Measurements from ENCODE around the gene EFEMP1.

Gene EFEMP1

DNA sequence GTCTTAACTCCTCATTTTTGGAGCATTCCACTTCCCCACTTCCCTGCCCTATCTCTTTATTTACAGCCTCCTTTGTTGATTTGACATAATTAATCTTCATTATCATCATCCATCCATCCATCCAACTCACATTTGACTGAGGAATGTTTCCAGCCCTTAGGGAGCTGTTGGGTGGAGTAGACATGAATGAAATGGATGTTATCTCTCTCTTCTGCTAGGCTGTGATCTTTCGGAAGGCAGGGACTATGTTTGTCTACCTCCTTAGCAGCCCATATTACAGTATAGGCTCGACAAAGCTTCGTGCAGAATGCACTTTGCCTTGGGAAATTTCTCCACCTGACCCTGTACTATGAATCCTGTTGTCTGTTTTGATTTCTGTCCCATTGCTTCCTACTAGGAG lies 7.7 kb upstream of the EFEMP1 start:
- H3K4me2 ChIP-seq (ENCODE audit: low read length): no peak overlapping the region
- no peak overlapping the region for H3K4me3 ChIP-seq (ENCODE audit: low read length)
- no peaks in the 10 kb centered on the region for H3K4me1 ChIP-seq (ENCODE audit: control insufficient read depth, insufficient read depth, low read length)
- H3K9ac ChIP-seq (ENCODE audit: low read depth, low read length): no peak overlapping the region
- H3K9me3 ChIP-seq (replicated peaks; ENCODE audit: low read length): no peaks in the 10 kb centered on the region
- no peaks in the 10 kb centered on the region for H3K36me3 ChIP-seq (ENCODE audit: insufficient read depth, low read length)
- H3K27me3 ChIP-seq (ENCODE audit: control insufficient read depth, insufficient read depth, low read length): peaks cover under 1% of the 10 kb centered on the region

DNA sequence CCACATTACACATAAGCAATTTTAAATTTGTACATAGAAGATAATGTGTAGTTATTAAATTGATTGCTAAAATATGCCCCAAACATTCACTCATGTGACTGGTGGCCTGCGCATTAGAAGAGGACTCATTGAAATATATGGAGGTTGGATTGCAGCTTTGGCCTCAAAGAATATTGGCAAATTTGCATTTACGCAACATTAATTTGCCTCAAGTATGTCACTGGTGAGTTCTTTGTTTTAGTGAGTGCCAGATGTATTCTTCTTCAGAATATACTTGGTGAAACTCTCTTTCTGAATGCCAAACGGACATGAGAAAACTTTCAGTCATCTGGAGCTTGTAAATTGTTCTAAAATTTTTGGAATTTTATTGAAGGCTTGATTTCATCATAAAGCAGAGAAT lies 5.9 kb upstream of the EFEMP1 start:
- Histone ChIP-seq H3K9ac (ENCODE audit: low read depth, low read length) (no peak overlapping the region), H3K36me3 (ENCODE audit: insufficient read depth, low read length) (no peaks in the 10 kb centered on the region), H3K4me3 (ENCODE audit: low read length) (no peak overlapping the region), H3K27me3 (ENCODE audit: control insufficient read depth, insufficient read depth, low read length) (peaks cover 4% of the 10 kb centered on the region), H3K4me1 (ENCODE audit: control insufficient read depth, insufficient read depth, low read length) (no peaks in the 10 kb centered on the region), H3K9me3 (replicated peaks; ENCODE audit: low read length) (no peaks in the 10 kb centered on the region), H3K4me2 (ENCODE audit: low read length) (no peak overlapping the region)

DNA sequence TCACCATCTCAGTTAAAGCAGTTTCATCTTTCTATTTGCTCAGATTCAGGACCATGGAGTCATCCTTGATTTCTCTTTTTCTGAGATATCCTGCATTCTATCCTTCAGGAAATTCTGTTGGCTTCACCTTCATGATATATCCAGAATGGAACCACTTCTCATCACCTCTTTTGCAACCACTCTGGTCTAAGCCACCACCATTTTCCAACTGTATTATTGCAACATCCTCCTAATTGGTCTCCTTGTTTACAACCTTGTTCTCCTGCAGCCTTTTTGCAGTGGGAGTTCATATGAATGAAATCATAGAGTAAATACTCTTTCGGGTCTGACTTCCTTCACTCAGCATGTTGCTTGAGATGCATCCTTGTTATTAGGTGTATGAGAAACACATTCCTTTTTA lies 3.4 kb upstream of the EFEMP1 start:
- no peaks in the 10 kb centered on the region for H3K36me3 ChIP-seq (ENCODE audit: insufficient read depth, low read length)

DNA sequence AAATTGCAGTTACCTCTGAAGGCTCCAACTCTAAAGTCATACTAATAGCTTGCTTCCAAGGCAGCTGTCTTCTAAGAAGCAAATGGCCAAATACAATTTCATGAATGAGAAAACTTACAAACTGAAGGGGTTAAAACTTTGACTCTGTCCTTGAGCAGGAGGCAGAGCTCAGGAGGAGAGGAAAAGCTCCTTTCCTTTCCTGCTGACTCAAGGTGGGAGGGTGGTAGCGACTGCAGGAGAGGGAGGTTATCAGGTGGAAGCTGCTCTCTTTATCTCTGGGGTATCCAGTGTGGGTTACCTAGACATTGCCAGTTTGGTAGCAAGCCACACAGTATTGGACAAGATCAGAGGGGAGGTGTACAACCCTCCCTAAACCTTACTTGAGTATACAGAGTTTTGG lies 2.7 kb upstream of the EFEMP1 start:
- no peaks in the 10 kb centered on the region for H3K36me3 ChIP-seq (ENCODE audit: insufficient read depth, low read length)
- peaks cover 18% of the 10 kb centered on the region for H3K4me1 ChIP-seq (ENCODE audit: control insufficient read depth, insufficient read depth, low read length)
- no peak overlapping the region for H3K4me3 ChIP-seq (ENCODE audit: low read length)
- no peaks in the 10 kb centered on the region for H3K9me3 ChIP-seq (replicated peaks; ENCODE audit: low read length)
- H3K9ac ChIP-seq (ENCODE audit: low read depth, low read length): no peak overlapping the region
- H3K27me3 ChIP-seq (ENCODE audit: control insufficient read depth, insufficient read depth, low read length): peaks cover 4% of the 10 kb centered on the region
- no peak overlapping the region for H3K4me2 ChIP-seq (ENCODE audit: low read length)

More for the DNA sequence above, 3.4 kb upstream of the EFEMP1 start:
- H3K9me3 ChIP-seq (replicated peaks; ENCODE audit: low read length): no peaks in the 10 kb centered on the region
- no peak overlapping the region for H3K4me2 ChIP-seq (ENCODE audit: low read length)
- no peak overlapping the region for H3K9ac ChIP-seq (ENCODE audit: low read depth, low read length)
- no peak overlapping the region for H3K4me3 ChIP-seq (ENCODE audit: low read length)
- peaks cover 4% of the 10 kb centered on the region for H3K27me3 ChIP-seq (ENCODE audit: control insufficient read depth, insufficient read depth, low read length)
- H3K4me1 ChIP-seq (ENCODE audit: control insufficient read depth, insufficient read depth, low read length): peaks cover 12% of the 10 kb centered on the region

DNA sequence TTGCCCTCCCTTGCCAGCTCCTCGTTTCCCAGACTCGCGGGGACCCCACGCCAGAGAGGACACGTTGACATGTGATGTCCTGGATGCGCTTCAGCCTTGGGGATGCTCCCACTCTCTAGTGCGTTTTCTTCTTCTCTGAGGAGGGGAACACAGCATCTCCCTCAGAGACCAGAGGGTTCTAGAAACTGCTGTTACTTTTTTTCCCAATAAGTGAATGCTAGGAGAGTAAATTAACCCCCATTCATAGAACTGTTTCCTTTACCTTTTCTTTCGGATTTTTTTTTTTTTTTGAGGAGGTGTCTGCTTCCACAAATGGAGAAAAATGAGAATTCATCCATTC lies 370 bp upstream of the EFEMP1 start:
- Histone ChIP-seq H3K27me3 (ENCODE audit: control insufficient read depth, insufficient read depth, low read length) (peaks cover 4% of the 10 kb centered on the region), H3K9ac (ENCODE audit: low read depth, low read length) (peak overlapping the region; percentile 84), H3K4me1 (ENCODE audit: control insufficient read depth, insufficient read depth, low read length) (peaks cover 18% of the 10 kb centered on the region), H3K4me3 (ENCODE audit: low read length) (peak overlapping the region; percentile 94), H3K4me2 (ENCODE audit: low read length) (peak overlapping the region; percentile 98), H3K9me3 (replicated peaks; ENCODE audit: low read length) (no peaks in the 10 kb centered on the region), H3K36me3 (ENCODE audit: insufficient read depth, low read length) (peaks cover 4% of the 10 kb centered on the region)

DNA sequence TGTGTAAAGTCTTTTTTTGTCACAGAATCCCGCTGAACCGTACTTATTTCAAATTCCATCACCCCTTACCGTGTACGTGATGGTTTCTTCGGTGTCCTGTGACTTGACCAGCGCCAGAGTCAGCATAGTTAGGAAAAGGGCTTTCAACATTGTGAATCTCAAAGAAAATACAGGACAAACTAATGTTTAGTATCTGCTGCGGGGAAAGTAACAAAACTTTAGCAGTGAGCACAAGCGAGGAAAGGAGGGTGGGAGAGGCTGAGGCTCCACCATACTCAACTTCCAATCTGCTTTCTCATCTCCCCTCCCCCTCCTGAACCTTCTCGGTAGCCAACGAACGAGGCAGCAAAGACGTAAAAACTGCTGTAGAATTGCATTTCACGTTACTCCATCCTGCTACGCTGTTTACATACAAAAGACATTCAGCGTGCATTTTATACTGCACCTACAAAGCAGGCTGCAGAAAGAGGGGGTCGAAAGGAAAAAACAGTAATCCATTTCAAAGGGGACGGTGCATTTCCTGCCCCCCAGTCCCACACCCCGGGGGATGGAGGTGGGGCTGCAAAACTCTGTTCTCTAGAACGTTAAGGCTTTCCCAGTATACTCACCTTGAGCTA lies 1.2 kb downstream of the EFEMP1 start:
- peaks cover 4% of the 10 kb centered on the region for H3K27me3 ChIP-seq (ENCODE audit: control insufficient read depth, insufficient read depth, low read length)
- peaks cover 18% of the 10 kb centered on the region for H3K4me1 ChIP-seq (ENCODE audit: control insufficient read depth, insufficient read depth, low read length)
- peaks cover 4% of the 10 kb centered on the region for H3K36me3 ChIP-seq (ENCODE audit: insufficient read depth, low read length)
- no peaks in the 10 kb centered on the region for H3K9me3 ChIP-seq (replicated peaks; ENCODE audit: low read length)
- H3K9ac ChIP-seq (ENCODE audit: low read depth, low read length): peak overlapping the region; percentile 84
- peak overlapping the region; percentile 94 for H3K4me3 ChIP-seq (ENCODE audit: low read length)
- H3K4me2 ChIP-seq (ENCODE audit: low read length): peak overlapping the region; percentile 98

DNA sequence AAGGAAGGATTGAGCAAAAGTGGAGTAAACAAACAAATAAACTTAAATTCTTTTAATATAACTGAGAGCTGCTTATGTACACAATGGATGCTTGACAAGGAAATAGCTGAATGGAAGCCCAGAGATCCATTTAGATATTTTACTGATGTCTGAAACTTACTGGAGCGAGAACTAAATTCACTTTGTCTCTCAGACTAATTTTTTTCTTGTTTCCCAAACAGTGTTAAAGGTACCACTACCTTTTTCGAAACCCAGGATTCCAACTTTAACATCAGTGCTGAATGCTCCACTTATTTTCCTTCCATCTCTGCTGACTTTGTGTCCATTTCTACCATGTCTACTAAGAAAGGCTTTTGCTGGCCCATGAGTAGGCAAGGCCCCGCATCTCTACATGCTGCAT lies 4.0 kb downstream of the EFEMP1 start:
- no peaks in the 10 kb centered on the region for H3K9me3 ChIP-seq (replicated peaks; ENCODE audit: low read length)
- no peak overlapping the region for H3K4me2 ChIP-seq (ENCODE audit: low read length)
- no peaks in the 10 kb centered on the region for H3K27me3 ChIP-seq (ENCODE audit: control insufficient read depth, insufficient read depth, low read length)
- no peak overlapping the region for H3K9ac ChIP-seq (ENCODE audit: low read depth, low read length)
- peaks cover 9% of the 10 kb centered on the region for H3K36me3 ChIP-seq (ENCODE audit: insufficient read depth, low read length)
- peaks cover 27% of the 10 kb centered on the region for H3K4me1 ChIP-seq (ENCODE audit: control insufficient read depth, insufficient read depth, low read length)
- no peak overlapping the region for H3K4me3 ChIP-seq (ENCODE audit: low read length)

DNA sequence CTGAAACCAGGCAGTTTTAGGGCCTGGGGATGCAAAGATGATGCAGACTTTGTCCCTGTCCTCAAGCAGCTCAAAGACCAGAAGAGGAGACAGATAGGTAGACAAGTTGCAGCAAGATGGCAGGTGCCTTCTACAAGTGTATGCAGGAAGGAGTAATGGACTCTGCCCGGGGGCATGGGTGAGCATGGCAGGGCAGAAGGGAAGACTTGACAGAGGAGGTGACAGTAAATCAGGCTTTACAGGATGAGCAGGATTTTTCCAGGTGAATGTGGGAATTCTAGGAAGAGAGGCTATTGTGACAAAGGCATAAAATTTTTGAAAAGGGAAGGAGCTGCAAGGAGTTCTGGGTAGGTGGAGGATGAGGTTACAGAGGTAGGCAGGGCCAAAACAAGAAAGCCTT lies 4.7 kb downstream of the EFEMP1 start:
- H3K36me3 ChIP-seq (ENCODE audit: insufficient read depth, low read length): peaks cover 13% of the 10 kb centered on the region
- H3K27me3 ChIP-seq (ENCODE audit: control insufficient read depth, insufficient read depth, low read length): no peaks in the 10 kb centered on the region
- no peak overlapping the region for H3K9ac ChIP-seq (ENCODE audit: low read depth, low read length)
- H3K4me1 ChIP-seq (ENCODE audit: control insufficient read depth, insufficient read depth, low read length): peaks cover 23% of the 10 kb centered on the region
- no peak overlapping the region for H3K4me2 ChIP-seq (ENCODE audit: low read length)
- no peaks in the 10 kb centered on the region for H3K9me3 ChIP-seq (replicated peaks; ENCODE audit: low read length)
- H3K4me3 ChIP-seq (ENCODE audit: low read length): no peak overlapping the region

DNA sequence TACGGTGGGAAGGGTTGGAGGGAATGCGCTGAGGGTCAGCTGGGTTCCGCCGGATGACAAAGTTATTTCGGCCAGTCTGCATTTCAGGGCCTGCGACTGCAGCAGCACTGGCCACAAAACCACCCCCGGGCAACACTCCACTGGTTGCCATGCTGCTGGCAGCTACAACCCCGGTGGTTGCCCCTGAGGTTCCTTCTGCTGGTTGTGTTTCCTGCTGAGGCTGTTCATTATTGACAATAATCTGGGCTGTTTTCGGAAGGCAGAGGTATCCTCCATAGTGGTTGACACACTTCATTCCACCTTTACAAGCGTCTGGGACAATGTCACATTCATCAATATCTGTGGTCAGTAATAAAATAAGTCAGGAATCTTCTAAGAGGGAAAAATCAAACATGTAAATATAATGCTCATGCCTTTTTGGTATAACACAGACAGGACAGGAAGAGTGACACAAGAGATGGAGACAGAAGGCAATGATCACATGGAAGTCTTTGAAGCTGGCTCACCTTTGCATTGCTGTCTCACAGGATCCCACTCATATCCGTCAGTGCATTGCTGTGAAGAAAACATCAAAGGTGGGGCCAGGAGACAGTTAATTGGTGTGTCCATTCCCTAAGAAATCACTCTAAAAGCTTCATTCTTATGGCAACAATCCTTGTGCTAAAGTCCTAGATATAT lies 5.7 kb downstream of the EFEMP1 start:
- peaks cover 22% of the 10 kb centered on the region for H3K4me1 ChIP-seq (ENCODE audit: control insufficient read depth, insufficient read depth, low read length)
- H3K4me3 ChIP-seq (ENCODE audit: low read length): no peak overlapping the region
- no peak overlapping the region for H3K4me2 ChIP-seq (ENCODE audit: low read length)
- H3K36me3 ChIP-seq (ENCODE audit: insufficient read depth, low read length): peaks cover 14% of the 10 kb centered on the region
- H3K9me3 ChIP-seq (replicated peaks; ENCODE audit: low read length): no peaks in the 10 kb centered on the region
- H3K9ac ChIP-seq (ENCODE audit: low read depth, low read length): no peak overlapping the region
- no peaks in the 10 kb centered on the region for H3K27me3 ChIP-seq (ENCODE audit: control insufficient read depth, insufficient read depth, low read length)

DNA sequence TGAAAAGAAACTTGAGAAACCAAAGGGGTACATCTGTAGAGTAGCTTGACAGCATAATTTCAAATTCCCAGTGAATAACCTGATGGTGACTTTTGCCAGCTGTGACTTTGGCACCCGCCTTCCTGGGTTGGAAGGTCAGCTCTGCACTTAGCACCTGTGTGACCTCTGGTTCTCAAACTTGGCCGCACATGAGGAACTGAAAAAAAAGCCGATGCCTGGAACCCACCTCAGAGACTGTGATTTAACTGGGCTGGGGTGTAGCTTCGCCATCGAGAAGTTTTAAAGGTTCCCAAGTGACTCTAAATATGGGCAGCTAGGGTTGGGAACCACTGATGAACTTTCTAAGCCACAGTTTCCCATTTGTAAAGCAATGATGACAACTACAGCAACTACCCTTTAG lies 6.5 kb downstream of the EFEMP1 start:
- no peak overlapping the region for H3K4me2 ChIP-seq (ENCODE audit: low read length)
- no peak overlapping the region for H3K4me3 ChIP-seq (ENCODE audit: low read length)
- H3K36me3 ChIP-seq (ENCODE audit: insufficient read depth, low read length): peaks cover 14% of the 10 kb centered on the region
- no peaks in the 10 kb centered on the region for H3K27me3 ChIP-seq (ENCODE audit: control insufficient read depth, insufficient read depth, low read length)
- no peak overlapping the region for H3K9ac ChIP-seq (ENCODE audit: low read depth, low read length)
- no peaks in the 10 kb centered on the region for H3K9me3 ChIP-seq (replicated peaks; ENCODE audit: low read length)
- H3K4me1 ChIP-seq (ENCODE audit: control insufficient read depth, insufficient read depth, low read length): peaks cover 17% of the 10 kb centered on the region

DNA sequence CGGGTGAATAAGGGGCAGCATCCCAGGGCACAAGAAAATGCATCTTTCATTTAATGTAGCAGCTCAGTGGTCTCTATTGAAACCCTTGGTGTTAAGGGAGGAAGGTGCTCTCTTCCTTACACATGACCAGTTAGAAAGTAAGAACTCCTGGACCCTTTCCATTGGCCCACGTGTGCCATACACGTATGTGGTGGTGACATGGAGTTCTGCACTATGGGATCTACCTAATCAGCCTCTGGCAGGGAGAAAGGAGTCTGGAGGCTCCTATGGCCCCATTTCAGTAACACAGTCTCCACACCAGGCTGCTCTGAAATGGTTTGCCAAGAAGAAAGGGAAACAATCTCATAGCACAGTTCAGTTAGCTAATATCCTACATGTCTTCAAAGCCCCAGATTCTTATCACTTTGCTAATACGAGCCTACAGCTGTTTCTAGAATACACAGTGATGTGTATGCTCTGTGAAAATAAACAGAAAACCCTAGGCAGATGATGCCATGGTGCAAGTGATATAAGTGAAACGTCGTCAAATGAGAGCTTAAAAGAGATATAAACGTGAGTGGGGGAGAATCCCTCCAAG lies 7.0 kb downstream of the EFEMP1 start:
- Histone ChIP-seq H3K4me1 (ENCODE audit: control insufficient read depth, insufficient read depth, low read length) (peaks cover 11% of the 10 kb centered on the region), H3K4me2 (ENCODE audit: low read length) (no peak overlapping the region), H3K9me3 (replicated peaks; ENCODE audit: low read length) (no peaks in the 10 kb centered on the region), H3K27me3 (ENCODE audit: control insufficient read depth, insufficient read depth, low read length) (no peaks in the 10 kb centered on the region), H3K9ac (ENCODE audit: low read depth, low read length) (no peak overlapping the region), H3K36me3 (ENCODE audit: insufficient read depth, low read length) (peaks cover 14% of the 10 kb centered on the region), H3K4me3 (ENCODE audit: low read length) (no peak overlapping the region)

DNA sequence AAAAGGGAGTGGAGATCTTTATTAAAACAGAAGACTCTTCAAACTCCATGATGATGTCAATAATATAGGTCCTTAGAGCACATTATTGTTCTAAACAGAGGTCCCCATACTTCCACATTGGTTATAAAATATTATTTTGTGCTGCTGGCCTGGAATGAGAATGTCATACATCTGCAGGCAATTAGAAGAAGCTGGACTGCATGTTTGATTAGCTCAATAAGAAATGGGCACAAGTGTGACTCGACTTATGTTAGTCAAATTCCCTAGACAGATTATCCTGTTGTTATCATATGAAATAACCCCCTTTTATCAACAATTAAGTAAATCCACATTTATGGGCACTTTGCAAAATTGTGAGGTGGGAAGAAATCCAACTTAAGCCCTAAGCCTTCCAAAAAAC lies 8.8 kb downstream of the EFEMP1 start:
- Histone ChIP-seq H3K9me3 (replicated peaks; ENCODE audit: low read length) (no peaks in the 10 kb centered on the region), H3K4me1 (ENCODE audit: control insufficient read depth, insufficient read depth, low read length) (peaks cover 9% of the 10 kb centered on the region), H3K36me3 (ENCODE audit: insufficient read depth, low read length) (peaks cover 10% of the 10 kb centered on the region), H3K9ac (ENCODE audit: low read depth, low read length) (no peak overlapping the region), H3K4me3 (ENCODE audit: low read length) (no peak overlapping the region), H3K4me2 (ENCODE audit: low read length) (peak overlapping the region; percentile 17), H3K27me3 (ENCODE audit: control insufficient read depth, insufficient read depth, low read length) (no peaks in the 10 kb centered on the region)
